ENCODE data around the gene COL3A1. TPM values are rescaled to one million over a fixed set of nuclear protein-coding genes. Genes with fewer than 3 reads are reported as not detected.

The COL3A1 gene
- total and polyA plus RNA-seq, 11 donors, result 17.6 to 1,075 (median 97.4) TPM

DNA sequence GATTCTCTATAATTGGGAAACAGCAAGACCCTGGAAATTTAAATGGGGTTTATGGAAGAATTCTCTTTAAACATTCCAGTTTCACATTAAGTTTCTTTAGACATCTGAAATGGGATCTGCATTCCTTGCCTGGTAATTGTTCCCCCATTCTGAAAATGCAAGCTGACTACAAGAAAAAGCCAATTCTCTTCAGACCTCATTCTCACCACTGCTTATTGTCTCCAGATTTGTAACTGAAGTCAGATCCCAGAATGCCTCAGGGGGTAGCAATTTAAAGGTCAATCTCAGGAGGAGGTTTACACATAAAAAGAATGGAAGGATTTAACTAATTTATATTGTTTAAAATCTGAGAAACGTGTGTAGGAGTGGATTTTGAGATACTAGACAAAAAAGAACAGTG, 41.2 kb downstream of the COL3A1 start:
- WGBS, 4 donors, result 51 to 72% (median 64%) methylated on average over 1 of the region's 1 CpG

DNA sequence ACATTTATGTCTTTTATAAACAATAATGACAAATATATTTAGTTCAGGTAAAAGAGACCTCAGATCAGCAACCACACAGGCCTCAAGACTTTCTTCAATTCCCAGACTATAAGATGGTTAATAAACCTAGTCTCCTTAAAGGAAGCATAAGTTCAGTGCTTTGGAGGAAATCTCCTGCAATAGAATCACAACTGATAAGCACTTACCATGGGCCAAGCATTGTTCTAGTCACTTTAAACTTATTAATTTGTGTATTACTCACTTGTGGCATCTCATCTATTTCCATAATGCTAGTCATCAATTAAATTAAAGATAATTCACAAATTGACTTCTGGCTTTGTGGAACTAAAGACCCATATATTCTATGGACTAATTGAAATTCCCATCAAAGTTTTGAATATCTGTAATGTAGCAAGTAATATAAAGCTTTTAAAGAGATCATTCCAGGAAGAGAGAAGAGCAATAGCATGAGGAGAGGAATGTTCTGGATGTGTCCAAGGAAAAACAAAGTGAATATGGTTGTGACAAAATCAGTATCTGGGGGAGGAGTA, 42.2 kb downstream of the COL3A1 start:
- H3K27ac ChIP-seq, result no peak overlapping the region
- H3K9me3 ChIP-seq, result no peaks in the 10 kb centered on the region
- H3K36me3 ChIP-seq, result peaks cover 0 to 17% (median 9%) of the 10 kb centered on the region in 9 donors
- H3K4me3 ChIP-seq, result no peak overlapping the region
- DNase-seq, result no peak
- peaks cover 0 to 15% (median 0%) of the 10 kb centered on the region in 12 donors for H3K4me1 ChIP-seq
- no peaks in the 10 kb centered on the region for H3K27me3 ChIP-seq
- TF ChIP-seq, protein P1, sequence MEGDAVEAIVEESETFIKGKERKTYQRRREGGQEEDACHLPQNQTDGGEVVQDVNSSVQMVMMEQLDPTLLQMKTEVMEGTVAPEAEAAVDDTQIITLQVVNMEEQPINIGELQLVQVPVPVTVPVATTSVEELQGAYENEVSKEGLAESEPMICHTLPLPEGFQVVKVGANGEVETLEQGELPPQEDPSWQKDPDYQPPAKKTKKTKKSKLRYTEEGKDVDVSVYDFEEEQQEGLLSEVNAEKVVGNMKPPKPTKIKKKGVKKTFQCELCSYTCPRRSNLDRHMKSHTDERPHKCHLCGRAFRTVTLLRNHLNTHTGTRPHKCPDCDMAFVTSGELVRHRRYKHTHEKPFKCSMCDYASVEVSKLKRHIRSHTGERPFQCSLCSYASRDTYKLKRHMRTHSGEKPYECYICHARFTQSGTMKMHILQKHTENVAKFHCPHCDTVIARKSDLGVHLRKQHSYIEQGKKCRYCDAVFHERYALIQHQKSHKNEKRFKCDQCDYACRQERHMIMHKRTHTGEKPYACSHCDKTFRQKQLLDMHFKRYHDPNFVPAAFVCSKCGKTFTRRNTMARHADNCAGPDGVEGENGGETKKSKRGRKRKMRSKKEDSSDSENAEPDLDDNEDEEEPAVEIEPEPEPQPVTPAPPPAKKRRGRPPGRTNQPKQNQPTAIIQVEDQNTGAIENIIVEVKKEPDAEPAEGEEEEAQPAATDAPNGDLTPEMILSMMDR (IDR thresholded peaks at IDR 0.05), result no peak
- no peak for TF ChIP-seq POLR2A (IDR thresholded peaks at IDR 0.05)
- intact Hi-C loops (cut with DNase I), result no loop called here
- ATAC-seq, result no peak

More for the DNA sequence above, 41.2 kb downstream of the COL3A1 start:
- Histone ChIP-seq H3K4me1 (peaks cover 0 to 15% (median 0%) of the 10 kb centered on the region in 12 donors), H3K27me3 (no peaks in the 10 kb centered on the region), H3K9me3 (no peaks in the 10 kb centered on the region), H3K27ac (peak overlapping the region in 3 of 12 donors; percentile 6 to 48 (median 30)), H3K36me3 (peaks cover 0 to 28% (median 19%) of the 10 kb centered on the region in 9 donors), H3K4me3 (no peak overlapping the region)
- DNase-seq (no peak), ATAC-seq (no peak)
- TF ChIP-seq, protein P1 (IDR thresholded peaks at IDR 0.05), result no peak
- TF ChIP-seq POLR2A (IDR thresholded peaks at IDR 0.05), result no peak
- intact Hi-C loops (cut with DNase I), result no loop called here

DNA sequence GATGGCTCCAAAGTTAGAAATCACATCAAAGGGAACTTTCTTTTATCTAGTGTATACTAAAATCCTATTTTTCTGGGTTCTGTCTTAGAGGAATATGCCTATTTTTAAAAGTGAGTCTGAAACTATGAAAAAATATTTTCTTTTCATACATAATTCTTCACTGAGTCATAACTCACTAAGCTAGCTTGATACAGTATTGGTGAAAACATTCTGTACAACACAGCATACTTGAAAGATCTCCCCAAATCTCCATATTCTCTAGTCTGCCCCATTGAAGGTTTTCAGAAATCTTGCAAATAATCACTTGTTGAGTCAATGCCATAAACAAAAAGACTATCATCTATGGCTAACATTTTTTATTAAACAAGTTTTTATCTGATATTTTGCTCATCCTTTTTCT, 44.5 kb downstream of the COL3A1 start:
- no peaks in the 10 kb centered on the region for H3K36me3 ChIP-seq
- ATAC-seq (no peak), DNase-seq (no peak)
- H3K27me3 ChIP-seq, result no peaks in the 10 kb centered on the region
- H3K9me3 ChIP-seq, result no peaks in the 10 kb centered on the region
- no peak overlapping the region for H3K27ac ChIP-seq
- intact Hi-C loops (cut with DNase I), result no loop called here
- H3K4me3 ChIP-seq, result no peak overlapping the region
- TF ChIP-seq POLR2A (IDR thresholded peaks at IDR 0.05), result no peak
- TF ChIP-seq, protein P1 (IDR thresholded peaks at IDR 0.05), result no peak
- peaks cover 0 to 13% (median 0%) of the 10 kb centered on the region in 12 donors for H3K4me1 ChIP-seq

DNA sequence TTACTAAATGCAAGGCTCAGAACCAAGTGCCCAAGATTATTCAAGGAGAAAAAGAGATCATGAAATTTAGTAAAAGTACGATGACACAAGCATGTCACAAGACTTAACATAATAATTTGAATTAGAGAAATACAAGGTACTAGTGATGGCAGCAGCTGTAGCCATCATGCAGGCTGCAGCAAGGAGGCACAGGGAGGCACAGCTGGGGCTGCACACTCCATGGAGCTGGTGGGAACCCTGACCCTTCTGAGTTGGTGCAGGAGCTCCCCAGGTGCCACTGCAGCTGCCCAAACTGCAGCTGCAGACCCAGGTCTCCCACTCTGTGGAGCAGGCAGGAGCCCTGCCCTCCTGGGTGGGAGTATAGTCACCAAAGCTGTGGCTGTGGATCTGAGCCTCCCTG, 46.0 kb downstream of the COL3A1 start:
- H3K4me3 ChIP-seq, result no peak overlapping the region
- TF ChIP-seq POLR2A (IDR thresholded peaks at IDR 0.05), result no peak
- TF ChIP-seq, protein P1 (IDR thresholded peaks at IDR 0.05), result no peak
- DNase-seq, result no peak
- peaks cover 0 to 6% (median 0%) of the 10 kb centered on the region in 12 donors for H3K4me1 ChIP-seq
- H3K27me3 ChIP-seq, result no peaks in the 10 kb centered on the region
- peak in 1 of 4 donors; percentile 6 for ATAC-seq
- intact Hi-C loops (cut with DNase I), result no loop called here
- no peak overlapping the region for H3K27ac ChIP-seq
- no peaks in the 10 kb centered on the region for H3K9me3 ChIP-seq
- WGBS, 4 donors, result 82 to 91% (median 86%) methylated on average over 1 of the region's 1 CpG
- H3K36me3 ChIP-seq, result no peaks in the 10 kb centered on the region
